GM19395 (cell line): Measurements from ENCODE around the gene MCM9.
A peak's percentile ranks its signal among the peaks of the same experiment; 100 is the strongest.

Experiments
- ATAC-seq: cut with Tn5 transposase; IDR thresholded peaks from one replicate; pipeline ENCODE4 v1.9.1; 2021; ENCODE audit warnings: mild to moderate bottlenecking, moderate library complexity; ENCODE audit not compliant: unreplicated experiment

MCM9 gene

DNA sequence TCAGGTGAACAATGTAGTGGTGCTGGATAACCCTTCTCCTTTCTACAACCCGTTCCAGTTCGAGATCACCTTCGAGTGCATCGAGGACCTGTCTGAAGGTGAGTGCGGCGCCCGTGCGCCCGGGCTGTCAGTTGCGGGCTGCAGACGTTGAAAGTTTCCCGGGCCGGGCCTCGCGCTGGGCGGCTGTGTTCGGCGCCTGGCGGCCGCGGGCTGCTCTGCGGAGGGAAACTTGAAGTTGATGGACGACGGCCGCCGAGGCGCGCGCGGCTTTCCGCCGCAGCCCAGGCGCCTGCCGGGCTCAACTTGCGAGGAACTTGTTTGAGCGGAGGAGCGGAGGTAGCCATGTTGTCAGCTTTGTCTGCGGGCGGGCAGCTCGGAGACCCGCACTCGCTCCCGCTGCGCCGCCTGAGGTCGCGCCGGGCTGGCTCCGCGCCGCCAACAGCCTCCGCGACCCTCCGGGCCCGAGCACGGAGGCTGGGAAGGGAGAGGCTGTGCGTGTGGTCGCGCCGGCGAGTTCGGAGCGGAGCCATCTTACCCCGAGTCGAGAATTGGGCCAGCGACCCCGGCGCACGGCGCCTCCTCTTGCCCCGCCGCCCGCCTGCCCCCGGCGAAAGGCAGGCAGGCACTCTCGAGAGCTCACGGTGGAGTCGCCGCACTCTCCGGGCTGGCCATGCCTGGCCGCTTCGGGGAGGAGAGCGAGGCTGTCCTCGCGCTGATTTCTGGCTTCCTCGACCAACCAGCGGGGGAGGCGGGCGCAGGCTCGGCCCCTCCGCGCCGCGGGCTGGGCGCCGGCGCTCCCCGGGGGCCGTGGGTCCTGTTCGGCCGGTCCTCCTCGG lies 40.3 kb downstream of the MCM9 start:
- peak; percentile 31 for ATAC-seq

DNA sequence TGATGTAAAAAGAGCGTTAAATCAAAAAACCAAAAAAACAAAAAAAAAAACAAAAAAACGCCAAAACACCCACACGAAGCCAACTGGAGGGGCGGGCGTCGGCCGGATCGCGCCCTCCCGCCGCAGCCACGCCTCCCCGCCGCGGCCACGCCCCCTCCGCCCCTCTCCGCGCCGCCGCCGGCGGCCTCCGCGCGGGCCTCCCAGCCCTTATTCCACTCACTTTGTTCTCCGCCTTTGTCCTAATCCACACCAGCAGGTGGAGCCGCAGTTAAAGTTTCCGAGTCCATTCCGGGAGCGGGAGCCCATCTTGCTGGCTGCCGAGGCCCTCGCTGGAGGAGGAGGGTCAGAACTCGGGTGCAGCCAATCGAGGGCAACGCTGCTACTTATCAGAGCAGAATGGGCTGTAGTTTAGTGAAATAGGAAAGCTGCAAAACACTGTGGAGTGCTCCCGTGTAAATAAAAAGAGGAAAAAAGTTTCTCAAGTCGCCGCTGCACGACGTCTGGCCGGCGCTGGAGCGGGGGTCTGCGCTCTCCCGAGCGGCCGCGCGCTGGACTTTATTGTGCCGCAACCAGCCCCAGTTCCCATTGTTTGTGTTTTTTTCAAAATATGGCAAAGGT lies 41.0 kb downstream of the MCM9 start, which contains the start of gene ASF1A:
ASF1A (plus strand) TSS at position 346 of the 618 bp plus-strand sequence; CDS start at position 608, 262 bp downstream.
- ATAC-seq: peak; percentile 70

DNA sequence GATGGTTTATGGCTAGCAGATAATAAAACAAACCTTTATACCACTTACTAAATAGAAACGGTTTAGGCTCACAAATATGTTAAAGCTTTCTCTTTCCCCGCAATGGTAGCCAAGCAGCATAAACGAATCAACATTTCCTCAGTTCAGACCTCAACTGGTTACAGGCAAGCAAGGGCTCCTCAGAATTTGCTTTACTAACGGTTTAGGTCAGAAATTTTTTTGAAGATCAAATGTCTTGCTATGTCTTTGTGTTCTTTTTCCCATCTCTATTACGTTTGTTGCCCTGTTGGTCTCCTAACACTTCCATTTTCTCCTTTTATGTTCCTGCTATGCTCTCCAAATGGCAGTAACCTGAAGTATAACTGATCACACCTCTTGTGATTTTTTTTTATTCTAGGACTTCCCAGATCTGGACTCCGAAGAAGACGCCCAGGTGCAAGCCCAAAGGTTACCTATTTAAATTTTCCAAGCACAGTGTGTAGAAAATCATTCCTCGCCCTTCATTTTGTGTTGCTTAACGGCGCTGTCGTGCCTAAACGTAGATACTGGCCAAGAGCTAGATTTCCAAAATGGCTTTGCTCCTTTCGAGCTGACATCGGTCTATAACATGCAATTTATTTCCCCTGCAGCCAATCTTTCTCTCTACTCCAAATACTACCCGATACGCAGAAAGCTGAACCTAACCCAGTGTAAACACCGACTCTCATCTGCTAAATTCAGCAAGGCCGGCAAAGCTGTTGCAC lies 41.7 kb downstream of the MCM9 start:
- peak; percentile 28 for ATAC-seq

GRCh38 chr6:118892355-118892991 lies 42.5 kb downstream of the MCM9 start:
- no peak for ATAC-seq

GRCh38 chr6:118890997-118891790 lies 43.8 kb downstream of the MCM9 start:
- peak; percentile 24 for ATAC-seq

DNA sequence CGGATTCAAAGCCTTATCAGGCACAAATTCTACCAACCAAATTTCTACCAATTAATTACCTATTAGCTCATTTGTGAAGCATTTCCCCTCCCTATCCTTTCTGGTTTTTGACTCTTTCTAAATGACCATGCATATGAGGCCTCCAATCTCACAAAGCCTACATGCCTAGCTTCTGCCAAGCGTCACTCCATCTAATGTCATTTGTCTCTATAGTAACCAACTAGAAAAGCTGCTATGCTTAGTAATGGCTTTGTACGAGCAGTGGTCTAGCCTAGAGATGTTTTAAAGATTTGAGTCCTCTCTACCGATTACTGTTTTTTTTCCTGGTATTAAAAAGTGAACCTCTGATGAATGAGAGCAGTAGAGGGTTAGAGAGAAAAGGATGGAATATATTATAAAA lies 45.8 kb downstream of the MCM9 start:
- no peak for ATAC-seq

DNA sequence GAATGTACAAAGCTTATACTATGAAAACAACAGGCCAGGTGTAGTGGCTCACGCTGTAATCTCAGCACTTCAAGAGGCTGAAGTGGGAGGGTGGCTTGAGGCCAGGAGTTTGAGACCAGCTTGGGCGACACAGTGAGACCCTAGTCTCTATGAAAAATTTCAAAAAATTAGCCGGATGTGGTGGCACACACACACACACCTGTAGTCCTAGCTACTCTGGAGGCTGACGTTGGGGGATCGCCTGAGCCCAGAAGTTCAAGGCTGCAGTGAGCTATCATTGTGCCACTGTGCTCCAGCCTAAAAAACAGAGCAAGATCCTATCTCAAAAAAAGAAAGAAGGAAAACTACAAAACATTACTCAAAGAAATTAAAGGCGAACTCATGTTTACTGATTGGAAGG lies 48.3 kb downstream of the MCM9 start:
- ATAC-seq: no peak

DNA sequence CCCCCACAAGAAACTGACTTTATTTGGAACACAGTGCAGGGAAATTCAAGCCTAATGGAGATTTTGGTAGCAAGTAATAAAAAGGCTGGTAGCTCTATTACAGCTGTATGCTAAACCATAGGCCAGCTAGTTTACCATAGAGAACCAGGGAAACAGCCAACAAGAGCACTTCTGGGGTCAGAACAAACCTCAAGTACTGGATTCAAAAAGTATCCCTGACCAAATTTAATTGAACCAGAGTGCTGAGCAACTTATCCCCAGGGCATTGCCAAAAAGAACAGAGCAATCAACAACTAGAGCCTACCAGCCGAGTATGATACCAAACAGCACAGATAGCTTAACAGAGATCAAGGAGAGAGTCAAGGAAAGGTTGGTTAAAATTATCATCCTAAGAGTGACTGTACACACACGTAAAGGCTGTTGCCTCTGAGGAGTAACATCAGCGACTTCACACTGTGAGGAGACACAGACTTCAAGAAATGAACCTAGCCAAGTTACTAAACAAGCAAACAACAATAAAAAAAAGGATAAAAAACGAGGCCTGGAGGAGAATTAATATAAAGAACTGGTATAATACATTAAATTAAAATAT lies 52.5 kb downstream of the MCM9 start:
- no peak for ATAC-seq

- peak; percentile 92 for ATAC-seq
Observed at GRCh38 chr6:118881440-118882313, 53.3 kb downstream of the MCM9 start.

DNA sequence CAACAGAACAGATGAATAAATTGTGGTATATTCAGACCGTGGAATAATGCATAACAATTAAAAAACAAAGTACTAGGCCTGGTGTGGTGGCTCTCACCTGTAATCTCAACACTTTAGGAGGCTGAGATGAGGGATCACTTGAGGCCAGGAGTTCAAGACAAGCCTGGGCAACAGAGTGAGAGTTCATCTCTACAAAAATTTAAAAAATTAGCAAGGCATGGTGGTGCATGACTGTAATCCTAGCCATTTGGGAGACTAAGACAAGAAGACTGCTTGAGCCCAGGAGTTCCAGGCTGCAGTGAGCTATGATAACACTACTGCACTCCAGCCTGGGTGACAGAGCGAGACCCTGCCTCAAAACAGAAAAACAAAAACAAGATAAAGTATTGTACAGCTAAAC lies 57.2 kb downstream of the MCM9 start:
- ATAC-seq: no peak

GRCh38 chr6:118876814-118877213 lies 58.1 kb downstream of the MCM9 start:
- ATAC-seq: no peak

DNA sequence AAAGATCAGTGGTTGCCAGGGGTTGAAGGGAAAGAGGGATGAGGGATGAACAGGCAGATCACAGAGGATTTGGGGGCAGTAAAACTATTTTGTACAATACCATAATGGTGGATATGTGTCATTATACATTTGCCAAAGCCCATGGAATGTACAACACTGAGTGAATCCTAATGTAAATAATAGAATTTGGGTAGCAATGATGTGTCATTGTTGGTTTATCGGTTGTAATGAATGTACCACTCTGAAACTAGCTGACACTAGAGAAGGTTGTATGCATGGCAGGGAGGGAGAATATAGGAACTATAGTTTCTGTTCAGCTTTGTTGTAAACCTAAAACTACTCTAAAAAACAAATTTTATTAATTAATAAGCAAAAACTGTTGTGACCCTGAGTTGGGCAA lies 58.8 kb downstream of the MCM9 start:
- no peak for ATAC-seq

GRCh38 chr6:118875672-118876071 lies 59.3 kb downstream of the MCM9 start:
- no peak for ATAC-seq

GRCh38 chr6:118873239-118873638 lies 61.7 kb downstream of the MCM9 start:
- ATAC-seq: no peak

DNA sequence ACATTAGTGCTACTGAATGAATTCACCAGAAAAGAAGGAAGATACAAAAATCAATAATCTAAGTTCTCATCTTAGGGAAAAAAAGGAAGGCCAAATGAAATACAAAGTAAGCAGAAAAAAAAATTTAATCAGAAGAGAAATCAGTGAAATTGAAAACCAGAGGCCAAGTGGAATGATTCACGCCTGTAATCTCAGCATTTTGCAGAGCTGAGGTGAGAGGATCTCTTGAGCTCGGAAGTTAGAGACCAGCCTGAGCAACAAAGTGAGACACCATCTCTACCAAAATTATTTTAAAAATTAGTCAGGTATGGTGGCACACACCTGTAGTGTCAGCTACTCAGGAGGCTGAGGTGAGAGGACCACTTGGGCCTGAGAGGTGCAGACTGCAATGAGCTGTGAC lies 62.2 kb downstream of the MCM9 start:
- no peak for ATAC-seq

GRCh38 chr6:118872318-118872717 lies 62.6 kb downstream of the MCM9 start:
- no peak for ATAC-seq

DNA sequence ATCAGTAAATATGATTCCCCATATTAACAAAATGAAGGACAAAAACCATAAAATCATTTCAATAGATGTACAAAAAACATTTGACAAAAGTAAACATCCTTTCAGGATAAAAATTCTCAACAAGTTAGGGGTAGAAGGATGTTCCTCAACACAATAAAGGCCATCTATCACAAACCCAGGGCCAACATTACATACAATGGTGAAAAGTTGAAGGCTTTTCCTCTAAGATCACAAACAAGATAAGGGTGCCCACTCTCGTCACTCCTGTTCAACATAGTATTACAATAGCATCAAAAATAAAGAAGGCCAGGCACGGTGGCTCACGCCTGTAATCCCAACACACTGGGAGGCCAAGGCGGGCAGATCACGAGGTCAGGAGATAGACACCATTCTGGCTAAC lies 63.6 kb downstream of the MCM9 start:
- no peak for ATAC-seq

DNA sequence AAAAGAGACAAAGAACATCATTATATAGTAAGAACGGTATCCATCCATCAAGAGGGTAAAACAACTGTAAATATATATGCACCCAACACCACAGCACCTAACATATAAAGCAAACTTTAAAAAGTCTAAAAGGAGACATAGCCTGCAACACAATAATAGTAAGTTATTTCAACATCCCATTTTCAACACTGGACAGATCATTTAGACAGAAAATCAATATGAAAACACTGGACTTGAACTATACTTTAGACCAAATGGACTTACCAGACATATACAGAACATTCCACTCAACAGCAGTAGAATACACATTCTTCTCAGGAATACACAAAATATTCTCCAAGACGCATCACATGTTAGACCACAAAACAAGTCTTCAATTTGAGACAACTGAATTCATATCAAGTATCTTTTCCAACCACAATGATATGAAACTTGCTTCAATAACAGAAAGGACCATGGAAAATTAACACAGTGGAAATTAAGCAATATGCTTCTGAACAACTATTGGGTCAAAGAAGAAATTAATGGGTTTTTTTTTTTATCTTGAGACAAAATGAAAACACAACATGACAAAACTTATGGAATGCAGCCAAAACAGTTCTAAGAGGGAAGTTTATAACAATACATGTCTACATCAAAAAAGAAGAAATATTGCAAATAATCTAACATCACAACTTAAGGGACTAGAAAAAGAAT lies 64.9 kb downstream of the MCM9 start:
- ATAC-seq: no peak
